ENCODE measurements around the gene SMTNL2. TPM values are rescaled to one million over a fixed set of nuclear protein-coding genes. Genes with fewer than 3 reads are reported as not detected.

SMTNL2 gene
- total and polyA plus RNA-seq, 2 experiments from 2014 or later, result 41.5 to 106 TPM

DNA sequence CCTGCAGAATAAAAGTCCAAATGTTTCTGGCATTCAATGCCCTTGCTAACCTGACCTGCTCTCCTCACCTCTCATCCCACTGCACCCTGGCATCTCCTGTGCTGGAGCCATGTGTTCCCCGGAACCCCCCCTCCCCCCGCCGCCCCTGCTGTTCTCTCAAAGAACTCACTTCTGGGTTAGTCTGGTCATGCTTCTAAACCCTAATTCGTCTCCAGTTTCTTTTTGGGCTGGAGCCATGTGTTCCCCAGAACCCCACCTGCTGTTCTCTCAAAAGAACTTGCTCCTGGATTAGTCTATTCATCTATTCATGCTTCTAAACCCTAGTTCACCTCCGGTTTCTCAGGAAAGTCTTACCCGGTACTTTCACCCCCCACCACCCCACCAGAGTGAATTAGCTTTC lies 58.0 kb downstream of the SMTNL2 start:
- H3K4me2 ChIP-seq, result no peak overlapping the region
- peaks cover 46% of the 10 kb centered on the region for H3K27me3 ChIP-seq
- TF ChIP-seq EZH2phosphoT487 (IDR thresholded peaks at IDR 0.05; ENCODE audit: low read depth, severe bottlenecking, unreplicated experiment) (no peak), EZH2 (IDR thresholded peaks at IDR 0.05; ENCODE audit: borderline replicate concordance) (no peak)
- TF ChIP-seq, protein P1, sequence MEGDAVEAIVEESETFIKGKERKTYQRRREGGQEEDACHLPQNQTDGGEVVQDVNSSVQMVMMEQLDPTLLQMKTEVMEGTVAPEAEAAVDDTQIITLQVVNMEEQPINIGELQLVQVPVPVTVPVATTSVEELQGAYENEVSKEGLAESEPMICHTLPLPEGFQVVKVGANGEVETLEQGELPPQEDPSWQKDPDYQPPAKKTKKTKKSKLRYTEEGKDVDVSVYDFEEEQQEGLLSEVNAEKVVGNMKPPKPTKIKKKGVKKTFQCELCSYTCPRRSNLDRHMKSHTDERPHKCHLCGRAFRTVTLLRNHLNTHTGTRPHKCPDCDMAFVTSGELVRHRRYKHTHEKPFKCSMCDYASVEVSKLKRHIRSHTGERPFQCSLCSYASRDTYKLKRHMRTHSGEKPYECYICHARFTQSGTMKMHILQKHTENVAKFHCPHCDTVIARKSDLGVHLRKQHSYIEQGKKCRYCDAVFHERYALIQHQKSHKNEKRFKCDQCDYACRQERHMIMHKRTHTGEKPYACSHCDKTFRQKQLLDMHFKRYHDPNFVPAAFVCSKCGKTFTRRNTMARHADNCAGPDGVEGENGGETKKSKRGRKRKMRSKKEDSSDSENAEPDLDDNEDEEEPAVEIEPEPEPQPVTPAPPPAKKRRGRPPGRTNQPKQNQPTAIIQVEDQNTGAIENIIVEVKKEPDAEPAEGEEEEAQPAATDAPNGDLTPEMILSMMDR (IDR thresholded peaks at IDR 0.05; ENCODE audit: poor library complexity), result no peak
- 60% methylated on average over 6 of the region's 6 CpGs for WGBS (ENCODE audit: low lambda C conversion rate, missing lambda C conversion rate)
- H3K4me1 ChIP-seq (ENCODE audit: insufficient read depth), result peaks cover 14% of the 10 kb centered on the region
- H2AFZ ChIP-seq, result no peak overlapping the region
- H4K20me1 ChIP-seq (ENCODE audit: insufficient read depth, poor library complexity, severe bottlenecking), result no peaks in the 10 kb centered on the region
- no peak overlapping the region for H3K27ac ChIP-seq
- H3K9me3 ChIP-seq (ENCODE audit: low read depth), result no peaks in the 10 kb centered on the region
- no peaks in the 10 kb centered on the region for H3K36me3 ChIP-seq (replicated peaks; ENCODE audit: insufficient read depth, low read depth)
- no peak for DNase-seq (ENCODE audit: low spot score)
- H3K79me2 ChIP-seq, result no peaks in the 10 kb centered on the region
- no peaks in the 10 kb centered on the region for H3K9me2 ChIP-seq (replicated peaks; ENCODE audit: insufficient read depth)
- no peak overlapping the region for H3K4me3 ChIP-seq

DNA sequence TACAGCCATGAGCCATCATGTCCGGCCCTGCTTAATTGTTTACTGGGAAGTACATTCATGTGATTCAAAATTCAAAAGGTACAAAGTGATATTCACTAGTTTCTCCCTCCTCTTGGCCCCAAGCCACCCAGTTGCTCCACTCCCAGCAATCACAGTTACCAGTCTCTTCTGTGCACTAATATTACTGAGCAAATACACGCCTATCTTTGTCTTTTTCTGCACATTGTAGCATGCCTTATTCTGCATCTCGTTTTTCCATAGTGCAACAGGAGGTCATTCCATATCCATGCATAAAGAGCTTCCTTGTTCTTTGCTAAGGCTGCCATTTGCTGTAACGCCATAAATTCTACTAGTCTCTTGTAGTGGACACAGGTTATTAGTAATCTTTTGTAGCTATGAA lies 59.3 kb downstream of the SMTNL2 start:
- H3K4me1 ChIP-seq (ENCODE audit: insufficient read depth), result peaks cover 14% of the 10 kb centered on the region
- H2AFZ ChIP-seq, result no peak overlapping the region
- H3K4me2 ChIP-seq, result no peak overlapping the region
- H3K4me3 ChIP-seq, result no peak overlapping the region
- TF ChIP-seq EZH2phosphoT487 (IDR thresholded peaks at IDR 0.05; ENCODE audit: low read depth, severe bottlenecking, unreplicated experiment) (no peak), EZH2 (IDR thresholded peaks at IDR 0.05; ENCODE audit: borderline replicate concordance) (no peak)
- TF ChIP-seq, protein P1 (IDR thresholded peaks at IDR 0.05; ENCODE audit: poor library complexity), result no peak
- H3K27ac ChIP-seq, result no peak overlapping the region
- no peaks in the 10 kb centered on the region for H3K79me2 ChIP-seq
- peaks cover 41% of the 10 kb centered on the region for H3K27me3 ChIP-seq
- H4K20me1 ChIP-seq (ENCODE audit: insufficient read depth, poor library complexity, severe bottlenecking), result no peaks in the 10 kb centered on the region
- H3K9me2 ChIP-seq (replicated peaks; ENCODE audit: insufficient read depth), result no peaks in the 10 kb centered on the region
- no peaks in the 10 kb centered on the region for H3K9me3 ChIP-seq (ENCODE audit: low read depth)
- H3K36me3 ChIP-seq (replicated peaks; ENCODE audit: insufficient read depth, low read depth), result no peaks in the 10 kb centered on the region
- 71% methylated on average over 4 of the region's 4 CpGs for WGBS (ENCODE audit: low lambda C conversion rate, missing lambda C conversion rate)
- DNase-seq (ENCODE audit: low spot score), result no peak

DNA sequence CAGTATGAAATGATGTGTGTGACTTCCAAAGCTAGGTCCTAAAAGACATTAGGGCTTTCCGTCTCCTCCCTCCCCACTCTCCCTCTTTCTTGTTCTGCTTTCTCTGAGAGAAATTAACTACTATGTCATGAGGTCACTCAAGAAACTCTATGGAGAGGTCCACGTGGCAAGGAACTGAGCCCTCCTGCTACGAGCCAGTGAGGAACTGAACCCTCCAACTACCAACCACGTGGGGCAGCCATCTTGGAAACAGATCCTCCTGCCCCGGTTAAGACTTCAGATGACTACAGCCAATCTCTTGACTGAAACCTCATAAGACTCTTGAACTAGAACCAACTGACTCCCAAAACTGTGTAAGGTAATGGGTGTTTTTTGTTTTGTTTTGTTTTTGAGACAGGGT lies 61.3 kb downstream of the SMTNL2 start:
- Histone ChIP-seq H3K79me2 (no peaks in the 10 kb centered on the region), H3K4me1 (ENCODE audit: insufficient read depth) (peaks cover 12% of the 10 kb centered on the region), H3K27ac (no peak overlapping the region), H3K4me3 (no peak overlapping the region), H3K36me3 (replicated peaks; ENCODE audit: insufficient read depth, low read depth) (no peaks in the 10 kb centered on the region), H4K20me1 (ENCODE audit: insufficient read depth, poor library complexity, severe bottlenecking) (no peaks in the 10 kb centered on the region), H2AFZ (no peak overlapping the region), H3K9me2 (replicated peaks; ENCODE audit: insufficient read depth) (no peaks in the 10 kb centered on the region), H3K27me3 (peaks cover 31% of the 10 kb centered on the region), H3K4me2 (no peak overlapping the region), H3K9me3 (ENCODE audit: low read depth) (no peaks in the 10 kb centered on the region)
- TF ChIP-seq EZH2 (IDR thresholded peaks at IDR 0.05; ENCODE audit: borderline replicate concordance) (no peak), EZH2phosphoT487 (IDR thresholded peaks at IDR 0.05; ENCODE audit: low read depth, severe bottlenecking, unreplicated experiment) (no peak)
- TF ChIP-seq, protein P1 (IDR thresholded peaks at IDR 0.05; ENCODE audit: poor library complexity), result no peak
- 82% methylated on average over 5 of the region's 5 CpGs for WGBS (ENCODE audit: low lambda C conversion rate, missing lambda C conversion rate)
- DNase-seq (ENCODE audit: low spot score), result no peak

DNA sequence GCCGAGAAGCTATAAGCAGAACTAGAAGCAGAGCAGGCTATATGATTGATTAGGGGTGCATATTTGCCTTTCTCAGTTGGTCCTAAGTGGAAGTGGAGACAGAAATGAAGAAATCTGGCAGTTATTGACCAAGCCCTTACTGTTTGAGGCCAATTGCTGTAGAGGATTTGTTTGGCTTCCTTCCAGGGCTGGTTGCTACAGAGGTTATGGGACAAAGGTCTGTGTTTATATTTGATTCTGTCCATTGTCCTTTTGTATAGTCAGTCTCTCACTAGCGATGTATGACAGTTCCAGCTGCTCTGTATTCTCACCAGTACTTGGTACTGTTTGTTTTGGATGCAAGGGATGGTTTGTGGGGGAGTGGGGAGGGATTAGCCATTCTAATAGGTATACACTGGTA lies 64.4 kb downstream of the SMTNL2 start:
- 56% methylated on average over 2 of the region's 2 CpGs for WGBS (ENCODE audit: low lambda C conversion rate, missing lambda C conversion rate)
- peak overlapping the region; percentile 21 for H3K4me2 ChIP-seq

More for the DNA sequence above, 64.4 kb downstream of the SMTNL2 start:
- Histone ChIP-seq H3K27me3 (no peaks in the 10 kb centered on the region), H3K27ac (no peak overlapping the region), H2AFZ (no peak overlapping the region), H3K9me3 (ENCODE audit: low read depth) (no peaks in the 10 kb centered on the region), H4K20me1 (ENCODE audit: insufficient read depth, poor library complexity, severe bottlenecking) (no peaks in the 10 kb centered on the region), H3K4me1 (ENCODE audit: insufficient read depth) (no peaks in the 10 kb centered on the region), H3K9me2 (replicated peaks; ENCODE audit: insufficient read depth) (no peaks in the 10 kb centered on the region), H3K4me3 (no peak overlapping the region), H3K79me2 (no peaks in the 10 kb centered on the region), H3K36me3 (replicated peaks; ENCODE audit: insufficient read depth, low read depth) (no peaks in the 10 kb centered on the region)
- peak; percentile 57 for DNase-seq (ENCODE audit: low spot score)
- TF ChIP-seq, protein P1 (IDR thresholded peaks at IDR 0.05; ENCODE audit: poor library complexity), result no peak
- TF ChIP-seq EZH2 (IDR thresholded peaks at IDR 0.05; ENCODE audit: borderline replicate concordance) (no peak), EZH2phosphoT487 (IDR thresholded peaks at IDR 0.05; ENCODE audit: low read depth, severe bottlenecking, unreplicated experiment) (no peak)
